ENCODE measurements around the gene RAP1GDS1.

The RAP1GDS1 gene

DNA sequence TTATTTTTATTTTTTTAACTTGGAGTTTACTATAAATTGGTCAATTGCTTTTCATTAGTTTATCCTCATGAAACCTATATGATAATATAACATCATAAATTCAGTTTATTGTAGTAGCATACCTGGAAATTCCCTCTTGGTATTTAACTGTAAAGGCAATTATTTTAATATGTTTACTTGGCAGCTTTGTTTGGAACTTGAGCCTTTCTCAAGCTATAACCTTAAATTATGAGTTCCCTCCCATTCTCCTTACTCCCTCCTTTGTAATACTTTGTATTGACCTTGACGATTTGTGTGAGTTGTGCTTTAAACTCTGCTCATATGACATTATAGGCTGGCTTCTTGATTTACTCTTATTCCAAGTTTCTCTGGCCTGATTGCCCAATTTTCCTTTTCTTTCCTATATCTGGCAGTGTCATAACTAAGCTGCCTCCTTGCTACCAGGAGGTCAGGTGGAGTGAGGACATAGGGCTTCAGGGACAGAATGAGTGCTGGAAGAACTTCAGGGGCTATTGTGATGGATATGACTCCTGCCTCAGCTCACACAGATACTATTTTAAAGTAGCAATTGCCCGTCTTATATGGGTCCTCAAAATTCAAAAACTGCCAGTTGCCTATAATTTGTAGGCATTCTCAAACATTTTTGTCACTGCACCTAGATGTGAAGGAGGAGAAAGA, 77.7 kb downstream of the RAP1GDS1 start:
- Histone ChIP-seq H3K36me3 (replicated peaks) (no peaks in the 10 kb centered on the region), H3K27ac (no peak overlapping the region), H3K4me3 (ENCODE audit: low read depth, low read length) (no peak overlapping the region), H3K27me3 (replicated peaks) (no peaks in the 10 kb centered on the region)
- in situ Hi-C loops (cut with HindIII; ENCODE audit: low pct_ligation_motif_present, low sequenced_read_pairs) = no loop called here
- no peak for DNase-seq
- no peak for TF ChIP-seq CTCF (IDR thresholded peaks at IDR 0.05; ENCODE audit: low read depth, low read length, missing control alignments)

- Histone ChIP-seq H3K36me3 (replicated peaks) (no peaks in the 10 kb centered on the region), H3K27me3 (replicated peaks) (no peaks in the 10 kb centered on the region), H3K4me3 (ENCODE audit: low read depth, low read length) (no peak overlapping the region), H3K27ac (no peak overlapping the region)
- in situ Hi-C loops (cut with HindIII; ENCODE audit: low pct_ligation_motif_present, low sequenced_read_pairs) = no loop called here
- peak; percentile 71 for DNase-seq
- peak; percentile 51 for TF ChIP-seq CTCF (IDR thresholded peaks at IDR 0.05; ENCODE audit: low read depth, low read length, missing control alignments)
Observed at GRCh38 chr4:98341309-98341708, 80.1 kb downstream of the RAP1GDS1 start.

DNA sequence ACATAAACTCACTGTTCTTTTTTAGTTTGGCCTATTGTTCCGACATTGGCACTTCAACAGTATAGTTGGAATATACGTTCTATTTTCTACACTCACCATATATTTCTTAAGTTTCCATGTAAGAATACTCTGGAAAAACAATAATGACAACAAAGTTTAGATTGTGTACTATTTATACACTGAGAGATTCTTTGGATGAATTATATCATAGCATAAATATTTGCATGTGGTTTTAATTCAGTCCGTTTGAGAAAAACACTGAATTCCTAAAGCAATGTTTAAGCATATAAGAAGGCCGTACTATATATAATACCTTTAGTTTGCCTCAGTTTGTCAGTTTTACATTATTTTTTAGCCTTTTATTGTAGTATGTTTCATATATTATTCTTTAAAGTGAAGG, 82.4 kb downstream of the RAP1GDS1 start:
- Histone ChIP-seq H3K4me3 (ENCODE audit: low read depth, low read length) (no peak overlapping the region), H3K36me3 (replicated peaks) (no peaks in the 10 kb centered on the region), H3K27ac (no peak overlapping the region), H3K27me3 (replicated peaks) (no peaks in the 10 kb centered on the region)
- no peak for TF ChIP-seq CTCF (IDR thresholded peaks at IDR 0.05; ENCODE audit: low read depth, low read length, missing control alignments)
- in situ Hi-C loops (cut with HindIII; ENCODE audit: low pct_ligation_motif_present, low sequenced_read_pairs) = no loop called here
- DNase-seq = no peak

DNA sequence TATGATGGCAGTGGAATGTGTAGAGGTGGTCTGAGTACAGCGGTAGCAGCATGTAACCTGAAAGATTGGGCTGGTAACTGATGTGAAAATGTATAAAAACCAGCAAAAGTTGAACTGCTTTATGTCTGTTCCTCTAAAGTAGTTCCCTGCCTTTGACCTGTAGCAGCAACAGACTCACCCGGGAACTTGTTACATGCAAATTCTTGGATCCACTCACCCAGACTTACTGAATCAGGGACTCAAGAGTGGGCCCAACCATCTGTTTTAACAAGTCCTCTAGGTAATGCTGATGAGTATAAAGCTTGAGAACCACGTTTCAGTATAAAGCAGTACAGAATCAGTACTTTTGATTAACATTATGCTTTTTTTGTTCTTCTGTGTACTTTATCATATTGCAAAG, 84.7 kb downstream of the RAP1GDS1 start:
- DNase-seq = no peak
- Histone ChIP-seq H3K27ac (no peak overlapping the region), H3K4me3 (ENCODE audit: low read depth, low read length) (no peak overlapping the region), H3K36me3 (replicated peaks) (no peaks in the 10 kb centered on the region), H3K27me3 (replicated peaks) (no peaks in the 10 kb centered on the region)
- TF ChIP-seq CTCF (IDR thresholded peaks at IDR 0.05; ENCODE audit: low read depth, low read length, missing control alignments) = no peak
- in situ Hi-C loops (cut with HindIII; ENCODE audit: low pct_ligation_motif_present, low sequenced_read_pairs) = no loop called here

DNA sequence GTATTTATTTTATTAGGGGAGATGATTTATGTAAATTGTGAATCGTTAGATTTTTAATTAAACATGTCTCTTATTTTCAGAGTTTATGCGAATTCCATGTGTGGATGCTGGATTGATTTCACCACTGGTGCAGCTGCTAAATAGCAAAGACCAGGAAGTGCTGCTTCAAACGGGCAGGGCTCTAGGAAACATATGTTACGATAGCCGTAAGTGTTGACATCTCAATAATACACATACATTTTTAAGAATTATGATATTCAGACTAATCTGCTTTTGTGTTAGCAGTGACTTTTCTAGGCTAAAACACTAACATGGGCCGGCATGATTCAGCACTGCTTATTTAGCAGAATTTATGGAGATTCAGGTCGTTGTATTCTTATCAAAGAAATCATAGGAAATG, 91.2 kb downstream of the RAP1GDS1 start:
- Histone ChIP-seq H3K27ac (no peak overlapping the region), H3K36me3 (replicated peaks) (no peaks in the 10 kb centered on the region), H3K4me3 (ENCODE audit: low read depth, low read length) (no peak overlapping the region), H3K27me3 (replicated peaks) (no peaks in the 10 kb centered on the region)
- no peak for DNase-seq
- in situ Hi-C loops (cut with HindIII; ENCODE audit: low pct_ligation_motif_present, low sequenced_read_pairs) = no loop called here
- no peak for TF ChIP-seq CTCF (IDR thresholded peaks at IDR 0.05; ENCODE audit: low read depth, low read length, missing control alignments)

GRCh38 chr4:98352940-98353339, 91.8 kb downstream of the RAP1GDS1 start:
- Histone ChIP-seq H3K27ac (no peak overlapping the region), H3K4me3 (ENCODE audit: low read depth, low read length) (no peak overlapping the region), H3K27me3 (replicated peaks) (no peaks in the 10 kb centered on the region), H3K36me3 (replicated peaks) (no peaks in the 10 kb centered on the region)
- in situ Hi-C loops (cut with HindIII; ENCODE audit: low pct_ligation_motif_present, low sequenced_read_pairs) = no loop called here
- TF ChIP-seq CTCF (IDR thresholded peaks at IDR 0.05; ENCODE audit: low read depth, low read length, missing control alignments) = no peak
- no peak for DNase-seq

Measured in brain microvascular endothelial cell (primary cell).